AG08396 (cell line): ENCODE measurements around the gene AMPH.
A peak's percentile ranks its signal among the peaks of the same experiment; 100 is the strongest.
"Not testable (repeated sequence)": the region's sequence is repeated elsewhere in the genome, so short reads cannot be mapped to it uniquely, and the experiment has no call there.

Experiments
- DNase-seq: peaks from one replicate; pipeline ENCODE4 v3.0.0; 2012; ENCODE audit warnings: low spot score, mixed read lengths

Gene AMPH

DNA sequence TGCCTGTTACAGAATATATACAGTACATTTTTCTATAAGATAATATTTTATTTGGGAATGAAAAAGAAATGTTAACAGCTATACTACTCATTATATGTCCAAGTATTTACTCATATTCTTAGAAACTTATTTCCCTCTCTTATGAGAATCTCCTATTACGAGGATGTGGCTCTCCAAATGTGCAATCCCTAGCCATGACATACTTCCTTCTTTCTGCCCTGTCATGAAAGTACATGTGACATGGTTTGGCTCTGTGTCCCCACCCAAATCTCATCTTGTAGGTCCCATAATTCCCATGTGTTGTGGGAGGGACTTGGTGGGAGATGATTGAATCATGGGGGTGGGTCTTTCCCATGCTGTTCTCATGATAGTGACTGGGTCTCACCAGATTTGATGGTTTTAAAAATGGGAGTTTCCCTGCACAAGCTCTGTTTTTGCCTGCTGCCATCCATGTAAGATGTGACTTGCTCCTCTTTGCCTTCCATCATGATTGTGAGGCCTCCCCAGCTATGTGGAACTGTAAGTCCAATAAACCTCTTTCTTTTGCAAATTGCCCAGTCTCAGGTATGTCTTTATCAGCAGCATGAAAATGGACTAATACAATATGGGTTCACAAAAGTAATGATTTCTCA is 235.1 kb downstream of the AMPH start:
- DNase-seq: not testable (repeated sequence)

GRCh38 chr7:38394660-38395059 is 236.5 kb downstream of the AMPH start:
- no peak for DNase-seq

GRCh38 chr7:38393874-38394273 is 237.3 kb downstream of the AMPH start:
- DNase-seq: no peak

- no peak for DNase-seq
These were observed 239.4 kb downstream of the AMPH start for GRCh38 chr7:38391751-38392150.

DNA sequence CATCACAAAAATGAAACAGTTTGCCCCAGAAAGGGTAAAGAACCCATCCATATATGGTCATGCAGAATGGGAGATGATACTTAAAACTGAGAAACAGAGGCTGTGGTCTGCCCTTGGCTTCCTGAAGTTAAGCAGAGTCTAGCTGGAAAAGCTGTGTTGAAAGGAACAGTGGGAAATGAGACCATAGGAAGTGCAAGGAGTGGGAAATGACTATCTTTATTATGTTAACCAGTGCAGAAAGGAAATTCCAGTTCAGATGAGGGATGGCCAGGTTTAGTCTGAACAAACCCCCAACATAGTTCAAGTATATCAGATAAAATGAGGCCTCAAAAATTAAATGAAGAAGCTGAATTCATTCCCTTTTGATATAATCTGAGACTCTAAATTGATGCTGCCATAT is 245.5 kb downstream of the AMPH start:
- DNase-seq: no peak

GRCh38 chr7:38383281-38383680 is 247.9 kb downstream of the AMPH start:
- no peak for DNase-seq

GRCh38 chr7:38382684-38383083 is 248.5 kb downstream of the AMPH start:
- DNase-seq: no peak

DNA sequence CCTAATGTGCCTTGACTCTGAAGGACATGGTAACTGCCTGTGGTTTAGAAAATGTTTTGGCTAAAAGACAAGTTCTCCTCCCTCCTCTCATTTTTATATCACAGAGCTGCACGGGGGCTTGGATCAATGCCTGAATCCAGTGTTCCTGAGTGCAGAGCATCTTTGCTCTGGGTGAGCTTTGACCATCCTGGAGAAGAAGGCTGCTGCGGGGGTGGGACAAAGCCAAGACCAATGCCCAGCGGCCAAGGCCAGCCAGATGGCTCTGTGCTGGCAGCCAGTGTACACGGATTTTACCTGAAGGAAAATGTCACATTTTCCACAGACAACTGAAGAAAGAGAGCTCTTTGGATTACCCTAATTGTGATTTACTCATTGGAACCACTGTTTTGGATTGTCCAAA is 255.7 kb downstream of the AMPH start:
- DNase-seq: no peak

DNA sequence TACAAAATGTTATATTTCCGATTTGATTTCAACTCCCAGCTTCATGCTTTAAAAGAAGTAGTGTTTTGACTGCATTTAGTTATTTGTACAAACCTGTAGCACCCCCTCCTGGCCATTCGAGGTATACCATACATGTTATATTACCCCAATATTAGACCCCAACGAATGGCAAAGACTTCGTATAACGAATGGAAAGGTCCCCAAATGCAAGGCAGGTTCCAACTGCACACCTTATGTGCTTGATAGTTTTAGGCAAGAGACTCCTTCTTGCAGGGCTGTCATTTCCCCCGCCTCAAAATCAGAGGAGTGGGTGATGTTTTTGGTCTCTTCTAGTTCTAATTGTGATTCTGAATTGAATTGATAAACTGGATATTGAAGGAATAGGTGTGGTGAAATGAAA is 256.7 kb downstream of the AMPH start:
- peak; percentile 28 for DNase-seq

GRCh38 chr7:38373155-38373554 is 258.0 kb downstream of the AMPH start:
- no peak for DNase-seq

DNA sequence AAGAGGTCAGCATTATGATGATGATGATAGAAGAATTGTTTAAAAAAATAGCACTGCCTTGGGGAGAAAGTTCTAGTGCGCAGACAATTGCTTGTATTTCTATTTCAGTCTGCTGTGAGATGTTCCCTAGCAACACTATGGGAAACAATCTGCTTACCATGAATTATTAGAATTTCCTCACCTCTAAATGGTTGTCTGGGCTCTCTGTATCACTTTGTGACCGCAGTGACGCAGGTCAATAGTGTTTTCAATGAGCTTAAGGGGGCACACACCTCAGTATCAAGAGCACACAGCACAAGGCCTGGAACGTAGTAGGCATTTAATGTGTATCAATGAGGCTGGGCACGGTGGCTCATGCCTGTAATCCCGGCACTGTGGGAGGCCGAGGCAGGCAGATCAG is 258.9 kb downstream of the AMPH start:
- no peak for DNase-seq

- peak; percentile 71 for DNase-seq
These were observed 261.2 kb downstream of the AMPH start for GRCh38 chr7:38369816-38370493.

DNA sequence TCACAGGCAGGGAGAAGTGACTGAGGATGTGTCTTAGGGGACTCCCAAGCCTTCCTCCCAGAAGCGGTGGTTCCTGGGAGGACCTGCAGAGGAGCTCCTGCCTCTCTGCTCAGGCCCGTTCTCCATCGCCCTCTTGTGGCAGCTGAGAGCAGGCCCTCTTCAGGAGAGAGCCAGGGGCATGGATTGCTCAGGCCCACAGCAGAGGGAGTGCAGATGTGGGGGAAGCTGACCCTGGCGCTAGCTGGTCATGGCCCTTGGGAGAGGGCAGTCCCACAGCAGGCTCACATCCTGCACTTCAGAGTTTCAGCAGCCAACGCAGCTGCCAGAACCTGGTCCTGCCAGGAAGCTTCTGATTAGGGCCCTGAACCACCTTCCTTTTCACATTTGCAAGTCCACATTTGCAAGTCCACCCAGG is 263.0 kb downstream of the AMPH start:
- DNase-seq: peak; percentile 55

DNA sequence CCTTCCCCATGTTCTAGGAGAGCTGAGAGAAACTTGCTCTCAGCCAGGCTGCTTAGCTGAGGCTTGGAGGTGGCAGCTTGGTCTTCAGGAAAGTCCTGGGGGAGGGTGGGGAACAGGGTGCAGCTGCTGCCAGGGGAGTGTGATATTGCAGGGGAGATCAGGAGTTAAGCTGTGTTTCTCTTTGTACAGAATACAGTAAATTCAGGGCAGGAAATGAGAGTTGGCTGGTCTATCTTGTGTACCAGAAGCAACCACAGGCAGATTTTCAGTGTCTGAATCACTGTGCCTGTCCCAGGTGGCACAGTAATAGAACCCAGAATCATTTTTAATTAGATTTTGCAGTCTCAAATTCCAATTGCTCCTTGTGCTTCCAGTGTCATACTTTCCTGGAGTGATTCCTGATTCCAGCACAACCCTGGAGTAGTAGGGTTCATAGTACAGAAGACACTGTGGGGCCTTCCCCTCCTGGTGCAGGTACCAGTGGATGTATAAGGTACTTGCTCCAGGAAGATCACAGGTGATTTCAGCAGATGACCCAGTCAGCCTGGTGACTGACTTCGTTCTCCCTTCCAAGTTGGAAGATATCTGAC is 263.8 kb downstream of the AMPH start:
- DNase-seq: no peak

- DNase-seq: not testable (repeated sequence)
These were observed 267.8 kb downstream of the AMPH start for GRCh38 chr7:38363379-38363778.

DNA sequence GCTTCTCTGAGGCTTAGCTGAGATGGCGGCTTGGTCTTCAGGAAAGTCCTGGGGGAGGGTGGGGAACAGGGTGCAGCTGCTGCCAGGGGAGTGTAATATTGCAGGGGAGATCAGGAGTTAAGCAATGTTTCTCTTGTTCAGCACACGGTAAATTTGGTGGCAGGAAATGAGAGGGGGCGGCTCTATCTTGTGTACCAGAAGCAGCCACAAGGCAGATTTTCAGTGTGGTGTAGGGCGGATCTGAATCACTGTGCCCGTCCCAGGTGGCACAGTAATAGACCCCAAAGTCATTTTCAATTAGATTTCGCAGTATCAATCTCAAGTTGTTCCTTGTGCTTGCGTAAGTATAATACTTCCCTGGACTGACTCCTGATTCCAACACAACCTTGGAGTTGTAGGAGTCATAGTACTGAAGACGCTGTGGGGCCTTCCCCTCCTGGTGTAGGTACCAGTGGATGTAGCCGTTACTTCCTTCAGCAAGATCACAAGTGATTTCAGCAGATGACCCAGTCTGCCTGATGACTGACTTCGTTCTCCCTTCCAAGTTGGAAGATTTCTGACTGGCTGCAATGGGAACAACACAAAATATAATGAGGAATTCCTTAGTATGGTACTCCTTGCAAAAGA is 268.4 kb downstream of the AMPH start:
- not testable (repeated sequence) for DNase-seq

DNA sequence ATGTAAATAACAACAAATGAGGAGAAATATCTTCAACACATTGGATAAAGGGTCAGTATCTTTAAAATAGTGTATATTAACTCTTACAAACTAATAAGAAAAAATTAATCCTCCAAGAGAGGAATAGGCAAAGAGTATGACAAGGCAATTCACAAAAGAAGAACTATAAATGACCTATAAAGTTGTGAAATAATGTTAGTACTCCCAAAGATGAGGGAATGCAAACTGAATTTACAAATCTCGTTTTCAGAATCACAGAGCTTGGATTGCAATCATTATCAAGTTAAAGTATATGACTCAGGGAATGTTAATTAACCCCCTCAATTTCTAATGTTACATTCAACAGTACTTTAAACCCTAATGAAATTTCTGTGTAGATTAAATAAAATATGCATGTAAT is 270.4 kb downstream of the AMPH start:
- no peak for DNase-seq

- not testable (repeated sequence) for DNase-seq
These were observed 272.0 kb downstream of the AMPH start for GRCh38 chr7:38359071-38359601.

- DNase-seq: not testable (repeated sequence)
These were observed 272.8 kb downstream of the AMPH start for GRCh38 chr7:38358273-38358831.

- not testable (repeated sequence) for DNase-seq
These were observed 276.8 kb downstream of the AMPH start for GRCh38 chr7:38354271-38354851.

DNA sequence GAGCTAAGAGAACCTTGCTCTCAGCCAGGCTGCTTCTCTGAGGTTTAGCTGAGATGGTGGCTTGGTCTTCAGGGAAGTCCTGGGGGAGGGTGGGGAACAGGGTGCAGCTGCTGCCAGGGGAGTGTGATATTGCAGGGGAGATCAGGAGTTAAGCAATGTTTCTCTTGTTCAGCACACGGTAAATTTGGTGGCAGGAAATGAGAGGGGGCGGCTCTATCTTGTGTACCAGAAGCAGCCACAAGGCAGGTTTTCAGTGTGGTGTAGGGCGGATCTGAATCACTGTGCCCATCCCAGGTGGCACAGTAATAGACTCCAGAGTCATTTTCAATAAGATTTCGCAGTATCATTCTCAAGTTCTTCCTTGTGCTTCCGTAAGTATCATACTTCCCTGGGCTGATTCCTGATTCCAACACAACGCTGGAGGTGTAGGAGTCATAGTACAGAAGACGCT is 277.7 kb downstream of the AMPH start:
- not testable (repeated sequence) for DNase-seq

DNA sequence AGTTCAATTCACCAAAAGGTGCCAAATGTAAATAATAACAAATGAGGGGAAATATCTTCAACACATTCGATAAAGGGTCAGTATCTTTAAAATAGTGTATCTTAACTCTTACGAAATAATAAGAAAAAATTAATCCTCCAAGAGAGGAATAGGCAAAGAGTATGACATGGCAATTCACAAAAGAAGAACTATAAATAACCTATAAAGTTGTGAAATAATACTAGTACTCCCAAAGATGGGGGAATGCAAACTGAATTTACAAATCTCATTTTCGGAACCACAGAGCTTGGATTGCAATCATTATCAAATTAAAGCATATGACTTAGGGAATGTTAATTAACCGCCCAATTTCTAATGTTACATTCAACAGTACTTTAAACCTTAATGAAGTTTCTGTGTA is 279.6 kb downstream of the AMPH start:
- no peak for DNase-seq
